ENCODE data around the gene ARL9.
"Not testable (repeated sequence)": the region's sequence is repeated elsewhere in the genome, so short reads cannot be mapped to it uniquely, and the experiment has no call there.

The ARL9 gene, protein sequence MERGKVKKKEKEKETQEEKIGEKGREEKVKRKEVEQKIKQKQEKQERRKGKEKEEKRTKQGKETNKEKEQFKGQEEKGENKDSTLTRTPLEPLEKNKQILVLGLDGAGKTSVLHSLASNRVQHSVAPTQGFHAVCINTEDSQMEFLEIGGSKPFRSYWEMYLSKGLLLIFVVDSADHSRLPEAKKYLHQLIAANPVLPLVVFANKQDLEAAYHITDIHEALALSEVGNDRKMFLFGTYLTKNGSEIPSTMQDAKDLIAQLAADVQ

DNA sequence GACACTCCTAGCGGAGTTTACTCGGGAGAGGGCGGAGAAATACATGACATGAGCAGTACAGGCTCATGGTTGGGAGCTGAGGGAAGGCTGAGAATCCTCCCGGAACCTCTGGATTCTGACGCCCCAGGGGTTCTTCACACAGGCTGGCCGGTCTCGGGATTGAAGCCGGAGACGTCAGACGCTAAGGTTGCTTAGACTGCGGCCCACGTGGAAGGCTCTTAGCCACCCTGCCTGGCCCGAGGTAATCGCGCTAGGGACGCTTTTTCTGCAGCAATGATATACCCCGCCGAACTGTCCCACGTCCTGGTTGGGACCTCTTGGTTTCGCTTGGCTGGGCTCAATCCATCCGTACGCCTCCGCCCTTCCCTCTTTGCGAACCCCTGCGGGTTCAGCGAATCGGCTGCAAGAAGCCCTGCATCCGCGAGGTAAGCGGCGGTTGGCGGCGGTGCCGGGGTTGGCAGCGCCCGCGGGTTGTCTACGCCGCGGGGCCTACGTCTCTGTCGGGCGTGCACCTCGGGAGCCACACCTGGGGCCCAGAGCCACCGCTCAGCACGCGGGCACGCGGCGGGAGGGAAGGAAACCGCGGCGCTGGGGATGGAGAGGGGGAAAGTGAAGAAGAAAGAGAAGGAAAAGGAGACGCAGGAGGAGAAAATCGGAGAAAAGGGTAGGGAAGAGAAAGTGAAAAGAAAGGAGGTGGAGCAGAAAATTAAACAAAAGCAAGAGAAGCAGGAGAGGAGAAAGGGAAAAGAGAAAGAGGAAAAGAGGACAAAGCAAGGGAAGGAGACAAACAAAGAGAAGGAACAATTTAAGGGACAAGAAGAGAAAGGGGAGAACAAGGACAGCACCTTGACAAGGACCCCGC, at the start of gene ARL9:
ARL9 (plus strand) TSS at position 523 of the 862 bp plus-strand sequence; CDS start at position 595, 72 bp downstream.
- no peaks in the 10 kb centered on the region for H3K36me3 ChIP-seq (ENCODE audit: control insufficient read depth, insufficient read depth, low read length)
- H3K4me1 ChIP-seq (ENCODE audit: control insufficient read depth, insufficient read depth, low read length): no peaks in the 10 kb centered on the region
- peak within 1 kb of the TSS; percentile 17 for H3K9ac ChIP-seq (ENCODE audit: low read length)
- H3K27ac ChIP-seq (ENCODE audit: low read depth, low read length): peak within 1 kb of the TSS; percentile 1
- H3K27me3 ChIP-seq (ENCODE audit: control insufficient read depth, insufficient read depth, low read length): no peaks in the 10 kb centered on the region
- H3K4me3 ChIP-seq (ENCODE audit: low read length): peak within 1 kb of the TSS; percentile 66

DNA sequence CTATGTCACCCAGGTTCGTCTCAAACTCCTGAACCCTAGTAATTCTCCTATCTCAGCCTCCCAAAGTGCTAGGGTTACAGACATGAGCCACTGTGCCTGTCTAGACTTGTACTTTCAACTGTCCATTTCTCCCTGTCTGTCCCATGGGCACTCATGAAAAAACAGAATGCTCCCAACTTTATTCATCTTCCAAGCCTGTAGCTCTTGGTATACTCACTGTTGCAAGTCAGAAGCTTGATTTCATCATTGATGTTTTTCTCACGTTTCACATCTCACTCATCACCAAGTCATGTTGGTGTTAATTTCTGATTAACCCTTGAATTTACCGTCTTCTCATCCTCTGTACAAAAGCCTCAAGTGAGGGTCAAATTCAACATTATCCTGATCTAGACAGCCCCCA, 45.5 kb upstream of the ARL9 start:
- no peak overlapping the region for H3K9ac ChIP-seq (ENCODE audit: low read length)
- peaks cover 2% of the 10 kb centered on the region for H3K4me1 ChIP-seq (ENCODE audit: control insufficient read depth, insufficient read depth, low read length)
- no peaks in the 10 kb centered on the region for H3K27me3 ChIP-seq (ENCODE audit: control insufficient read depth, insufficient read depth, low read length)
- no peak overlapping the region for H3K27ac ChIP-seq (ENCODE audit: low read depth, low read length)
- H3K4me3 ChIP-seq (ENCODE audit: low read length): no peak overlapping the region
- H3K36me3 ChIP-seq (ENCODE audit: control insufficient read depth, insufficient read depth, low read length): peaks cover 2% of the 10 kb centered on the region

DNA sequence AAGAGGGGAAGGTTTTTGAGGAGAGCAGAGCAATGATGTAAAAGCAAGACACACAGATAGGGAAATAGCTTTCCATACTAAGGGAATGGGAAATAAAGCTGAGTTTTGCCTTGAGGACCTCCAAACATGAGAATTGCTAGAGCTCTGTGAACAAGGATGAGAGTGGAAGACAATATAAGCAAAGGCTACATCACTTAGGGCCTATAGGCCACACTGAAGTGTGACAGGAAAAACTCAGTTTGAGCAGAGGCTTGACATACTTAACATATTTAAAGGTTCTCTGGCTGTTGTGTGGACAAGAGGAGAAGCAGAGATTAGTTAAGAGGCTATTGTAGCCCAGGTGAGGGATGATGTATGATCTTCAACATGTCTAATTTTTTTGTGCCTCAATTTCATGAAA, 43.4 kb upstream of the ARL9 start:
- Histone ChIP-seq H3K27ac (ENCODE audit: low read depth, low read length) (no peak overlapping the region), H3K36me3 (ENCODE audit: control insufficient read depth, insufficient read depth, low read length) (no peaks in the 10 kb centered on the region), H3K9ac (ENCODE audit: low read length) (no peak overlapping the region), H3K4me1 (ENCODE audit: control insufficient read depth, insufficient read depth, low read length) (peaks cover 12% of the 10 kb centered on the region), H3K27me3 (ENCODE audit: control insufficient read depth, insufficient read depth, low read length) (no peaks in the 10 kb centered on the region), H3K4me3 (ENCODE audit: low read length) (no peak overlapping the region)

DNA sequence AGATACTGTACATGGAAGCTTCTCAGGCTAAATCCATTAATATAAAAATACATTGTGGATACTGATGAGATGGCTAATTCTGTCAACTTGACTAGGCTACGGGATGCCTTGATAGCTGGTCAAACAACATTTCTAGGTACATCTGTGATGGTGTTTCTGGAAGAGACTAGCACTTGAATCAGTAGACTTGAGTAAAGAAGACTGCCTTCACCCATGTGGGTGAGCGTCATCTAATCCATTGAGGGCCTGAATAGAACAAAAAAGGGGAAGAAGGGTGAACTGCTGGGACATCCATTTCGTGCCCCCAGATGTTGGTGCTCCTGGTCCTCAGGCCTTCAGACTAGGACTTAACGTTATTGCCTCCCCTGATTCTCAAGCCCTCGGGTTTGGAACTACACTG, 41.9 kb upstream of the ARL9 start:
- Histone ChIP-seq H3K4me1 (ENCODE audit: control insufficient read depth, insufficient read depth, low read length) (peaks cover 18% of the 10 kb centered on the region), H3K27me3 (ENCODE audit: control insufficient read depth, insufficient read depth, low read length) (no peaks in the 10 kb centered on the region), H3K9ac (ENCODE audit: low read length) (no peak overlapping the region), H3K36me3 (ENCODE audit: control insufficient read depth, insufficient read depth, low read length) (no peaks in the 10 kb centered on the region), H3K4me3 (ENCODE audit: low read length) (no peak overlapping the region), H3K27ac (ENCODE audit: low read depth, low read length) (no peak overlapping the region)

DNA sequence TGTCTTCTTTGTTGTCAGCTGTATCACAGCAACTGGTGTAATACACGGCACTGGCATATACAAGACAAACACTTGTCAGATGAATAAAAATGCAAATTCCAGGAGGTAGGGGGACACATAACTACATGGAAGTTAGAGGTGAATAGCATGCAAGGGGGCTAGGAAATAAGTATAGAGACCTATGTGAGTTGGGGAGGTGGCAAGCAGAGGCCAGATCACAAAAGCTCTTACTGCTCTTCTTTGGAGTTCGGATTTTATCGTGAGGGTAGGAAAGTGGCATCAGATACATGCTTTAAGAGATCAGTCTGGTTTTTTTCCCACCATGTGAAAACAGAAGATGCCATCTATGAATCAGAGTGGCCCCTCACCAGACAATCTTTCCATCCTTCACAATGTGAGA, 41.0 kb upstream of the ARL9 start:
- no peaks in the 10 kb centered on the region for H3K36me3 ChIP-seq (ENCODE audit: control insufficient read depth, insufficient read depth, low read length)
- no peak overlapping the region for H3K27ac ChIP-seq (ENCODE audit: low read depth, low read length)
- H3K4me3 ChIP-seq (ENCODE audit: low read length): no peak overlapping the region
- H3K4me1 ChIP-seq (ENCODE audit: control insufficient read depth, insufficient read depth, low read length): peaks cover 19% of the 10 kb centered on the region
- H3K27me3 ChIP-seq (ENCODE audit: control insufficient read depth, insufficient read depth, low read length): no peaks in the 10 kb centered on the region
- H3K9ac ChIP-seq (ENCODE audit: low read length): no peak overlapping the region

DNA sequence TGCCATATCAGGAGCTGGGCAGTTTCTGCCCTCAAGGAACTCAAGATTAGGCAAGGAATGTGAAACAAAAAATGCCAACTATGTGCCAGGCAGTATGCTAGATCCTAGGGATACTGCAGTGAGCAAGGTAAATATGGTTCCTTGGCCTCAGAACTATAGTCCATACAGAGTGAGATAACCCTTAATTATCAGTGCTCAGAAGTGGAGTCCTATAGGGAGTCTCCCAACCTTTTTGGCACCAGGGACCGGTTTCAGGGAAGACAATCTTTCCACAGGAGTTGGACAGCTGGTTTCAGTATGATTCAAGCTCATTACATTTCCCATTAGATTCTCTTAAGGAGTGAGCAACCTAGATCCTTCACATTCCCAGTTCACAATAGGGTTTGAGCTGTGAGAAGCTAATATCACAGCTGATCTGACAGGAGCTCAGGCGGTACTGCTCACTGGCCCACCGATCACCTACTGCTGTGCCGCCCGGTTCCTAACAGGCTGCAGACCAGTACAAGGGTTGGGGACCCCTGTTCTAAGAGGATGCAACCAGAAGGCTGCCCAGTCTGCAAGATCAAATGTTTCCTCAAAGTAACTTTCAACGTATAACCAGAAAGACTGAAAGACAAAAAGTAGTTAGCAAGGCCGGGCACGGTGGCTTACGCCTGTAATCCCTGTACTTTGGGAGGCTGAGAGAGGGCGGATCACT, 39.8 kb upstream of the ARL9 start:
- H3K9ac ChIP-seq (ENCODE audit: low read length): no peak overlapping the region
- H3K36me3 ChIP-seq (ENCODE audit: control insufficient read depth, insufficient read depth, low read length): no peaks in the 10 kb centered on the region
- H3K27me3 ChIP-seq (ENCODE audit: control insufficient read depth, insufficient read depth, low read length): no peaks in the 10 kb centered on the region
- peak overlapping the region; percentile 78 for H3K4me3 ChIP-seq (ENCODE audit: low read length)
- peaks cover 19% of the 10 kb centered on the region for H3K4me1 ChIP-seq (ENCODE audit: control insufficient read depth, insufficient read depth, low read length)
- no peak overlapping the region for H3K27ac ChIP-seq (ENCODE audit: low read depth, low read length)

DNA sequence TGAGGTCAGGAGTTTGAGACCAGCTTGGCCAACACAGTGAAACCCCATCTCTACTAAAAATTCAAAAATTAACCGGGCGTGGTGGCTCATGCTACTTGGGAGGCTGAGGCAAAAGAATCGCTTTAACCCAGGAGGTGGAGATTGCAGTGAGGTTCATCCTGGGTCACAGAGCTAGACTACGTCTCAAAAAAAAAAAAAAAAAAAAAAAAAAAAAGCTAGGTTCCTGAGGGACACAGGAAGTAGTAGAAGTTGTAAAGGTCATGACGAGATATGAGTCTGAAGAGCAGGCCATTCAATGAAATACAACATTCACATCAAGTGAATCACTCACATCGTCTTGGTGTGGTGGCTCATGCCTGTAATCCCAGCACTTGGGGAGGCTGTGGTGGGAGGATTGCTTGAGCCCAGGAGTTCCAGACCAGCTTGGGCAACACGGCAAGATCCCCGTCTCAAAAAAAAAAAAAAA, 39.3 kb upstream of the ARL9 start:
- H3K4me3 ChIP-seq (ENCODE audit: low read length): peak overlapping the region; percentile 78
- peak overlapping the region; percentile 87 for H3K27ac ChIP-seq (ENCODE audit: low read depth, low read length)
- not testable (repeated sequence) for H3K9ac ChIP-seq (ENCODE audit: low read length); H3K27me3 ChIP-seq (ENCODE audit: control insufficient read depth, insufficient read depth, low read length); H3K36me3 ChIP-seq (ENCODE audit: control insufficient read depth, insufficient read depth, low read length)
- H3K4me1 ChIP-seq (ENCODE audit: control insufficient read depth, insufficient read depth, low read length): peaks cover 19% of the 10 kb centered on the region

DNA sequence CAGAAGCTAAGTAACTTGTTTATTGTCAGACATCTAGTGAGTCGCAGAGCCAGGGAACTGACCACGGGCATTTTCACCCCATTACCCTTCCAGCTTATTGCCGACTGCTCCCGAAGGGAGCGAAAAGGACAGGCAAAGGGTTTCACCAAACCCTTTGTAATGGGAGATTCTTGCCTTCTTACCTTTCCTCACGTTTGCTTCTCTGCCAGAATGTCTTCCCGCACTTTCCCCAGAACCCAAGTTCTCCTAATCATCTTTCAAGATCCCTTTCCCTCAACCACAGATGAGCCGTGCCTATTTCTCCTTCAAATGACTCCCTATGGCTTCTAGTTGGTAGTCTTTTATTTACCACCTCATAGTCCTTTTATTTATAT, 38.7 kb upstream of the ARL9 start:
- Histone ChIP-seq H3K4me1 (ENCODE audit: control insufficient read depth, insufficient read depth, low read length) (peaks cover 19% of the 10 kb centered on the region), H3K9ac (ENCODE audit: low read length) (peak overlapping the region; percentile 72)

DNA sequence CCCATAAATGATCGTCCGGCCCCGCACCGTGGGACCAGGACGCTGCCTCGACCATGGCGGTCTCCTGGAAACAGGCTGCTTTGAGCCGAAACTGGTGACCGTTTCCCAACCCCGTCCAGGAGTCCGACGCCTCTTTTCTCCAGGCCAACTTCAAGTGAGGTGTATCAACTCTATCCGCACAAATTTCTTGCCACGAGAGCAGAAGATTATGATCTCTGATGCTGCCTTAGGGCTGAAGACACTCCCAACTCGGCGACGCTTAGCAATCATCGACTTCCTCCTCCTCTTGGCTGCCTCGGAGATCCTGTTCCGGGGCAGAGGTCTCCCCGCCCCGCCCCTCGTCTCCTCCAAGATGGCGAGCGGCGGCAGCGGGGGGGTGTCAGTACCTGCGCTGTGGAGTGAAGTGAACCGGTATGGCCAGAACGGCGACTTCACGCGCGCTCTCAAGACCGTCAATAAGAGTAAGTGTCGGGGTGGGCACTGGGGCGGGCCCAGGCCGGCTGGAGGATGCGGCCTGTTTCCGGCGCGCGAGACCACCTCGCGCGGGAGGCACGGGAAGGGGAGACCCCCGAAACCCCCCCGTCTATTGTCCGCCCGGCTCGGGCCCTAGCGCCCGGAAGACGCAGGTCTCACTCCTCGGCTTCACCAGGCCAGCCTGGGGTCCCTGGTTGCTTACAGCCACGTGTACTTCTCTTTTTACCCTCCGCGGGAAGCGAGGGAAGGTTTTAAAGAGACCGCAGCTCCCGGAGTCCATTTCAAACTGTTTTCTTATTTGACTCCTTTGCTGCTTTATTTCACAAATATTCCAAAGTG, 38.1 kb upstream of the ARL9 start, which contains the start of gene SRP72:
SRP72 (plus strand) TSS at position 334 of the 813 bp plus-strand sequence; CDS start at position 353, 19 bp downstream.
- Histone ChIP-seq H3K36me3 (ENCODE audit: control insufficient read depth, insufficient read depth, low read length) (peaks cover 6% of the 10 kb centered on the region), H3K4me3 (ENCODE audit: low read length) (peak within 1 kb of the TSS; percentile 78), H3K9ac (ENCODE audit: low read length) (peak within 1 kb of the TSS; percentile 72), H3K27ac (ENCODE audit: low read depth, low read length) (peak within 1 kb of the TSS; percentile 87), H3K4me1 (ENCODE audit: control insufficient read depth, insufficient read depth, low read length) (peaks cover 19% of the 10 kb centered on the region), H3K27me3 (ENCODE audit: control insufficient read depth, insufficient read depth, low read length) (no peaks in the 10 kb centered on the region)

More for the DNA sequence above, 38.7 kb upstream of the ARL9 start:
- Histone ChIP-seq H3K36me3 (ENCODE audit: control insufficient read depth, insufficient read depth, low read length) (peaks cover 3% of the 10 kb centered on the region), H3K27me3 (ENCODE audit: control insufficient read depth, insufficient read depth, low read length) (no peaks in the 10 kb centered on the region), H3K4me3 (ENCODE audit: low read length) (peak overlapping the region; percentile 78), H3K27ac (ENCODE audit: low read depth, low read length) (peak overlapping the region; percentile 87)

DNA sequence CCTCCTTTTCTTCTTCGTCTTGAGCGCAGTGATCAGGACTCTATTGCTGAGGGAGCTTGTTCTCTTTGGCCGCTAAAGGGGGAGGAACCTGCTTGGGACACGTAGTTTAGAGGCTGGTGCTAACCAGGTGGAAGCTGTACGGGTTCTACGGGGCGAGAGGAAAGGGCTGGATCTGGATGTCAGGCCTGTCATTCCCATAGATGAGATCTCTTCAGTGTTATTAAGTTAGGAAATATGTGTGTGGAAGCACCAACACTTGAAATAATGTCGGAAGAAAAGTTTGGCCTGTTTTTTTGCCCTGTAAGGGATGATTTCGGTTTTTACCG, 37.5 kb upstream of the ARL9 start:
- peak overlapping the region; percentile 87 for H3K27ac ChIP-seq (ENCODE audit: low read depth, low read length)
- H3K27me3 ChIP-seq (ENCODE audit: control insufficient read depth, insufficient read depth, low read length): no peaks in the 10 kb centered on the region
- peak overlapping the region; percentile 29 for H3K9ac ChIP-seq (ENCODE audit: low read length)
- peaks cover 12% of the 10 kb centered on the region for H3K36me3 ChIP-seq (ENCODE audit: control insufficient read depth, insufficient read depth, low read length)
- peak overlapping the region; percentile 78 for H3K4me3 ChIP-seq (ENCODE audit: low read length)
- H3K4me1 ChIP-seq (ENCODE audit: control insufficient read depth, insufficient read depth, low read length): peaks cover 19% of the 10 kb centered on the region

DNA sequence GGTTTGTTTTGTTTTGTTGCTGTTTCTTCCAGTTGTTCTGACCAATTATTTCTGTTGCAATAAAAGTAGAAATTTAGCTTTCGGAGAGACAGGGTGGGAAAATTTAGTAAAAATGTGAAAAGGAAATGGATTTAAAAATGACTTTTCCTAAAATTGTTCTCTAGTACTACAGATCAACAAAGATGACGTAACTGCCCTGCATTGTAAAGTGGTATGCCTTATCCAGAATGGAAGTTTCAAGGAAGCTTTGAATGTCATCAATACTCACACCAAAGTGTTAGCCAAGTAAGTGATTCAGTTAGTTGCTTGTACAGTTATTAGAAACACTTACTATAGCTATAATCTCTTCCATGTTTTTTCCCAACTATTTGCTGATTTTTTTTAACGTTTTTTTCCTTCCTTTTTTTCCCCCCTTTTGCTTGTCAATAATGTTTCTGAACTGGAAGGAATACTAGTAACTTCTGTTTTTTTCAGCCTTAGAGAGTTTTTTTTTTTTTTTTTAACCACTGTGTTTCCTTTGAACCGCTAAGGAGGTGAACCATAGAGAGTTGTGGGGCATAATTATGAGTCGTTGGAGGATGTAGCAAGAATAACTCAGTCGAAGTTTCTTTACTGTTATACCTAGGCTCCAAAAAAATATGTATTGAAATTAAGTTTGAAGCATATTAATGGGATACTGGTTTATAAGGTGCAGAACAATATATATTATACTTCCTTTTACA, 35.9 kb upstream of the ARL9 start:
- Histone ChIP-seq H3K4me1 (ENCODE audit: control insufficient read depth, insufficient read depth, low read length) (peaks cover 19% of the 10 kb centered on the region), H3K4me3 (ENCODE audit: low read length) (no peak overlapping the region), H3K9ac (ENCODE audit: low read length) (no peak overlapping the region), H3K27me3 (ENCODE audit: control insufficient read depth, insufficient read depth, low read length) (no peaks in the 10 kb centered on the region), H3K36me3 (ENCODE audit: control insufficient read depth, insufficient read depth, low read length) (peaks cover 16% of the 10 kb centered on the region), H3K27ac (ENCODE audit: low read depth, low read length) (no peak overlapping the region)
